Astrocyte (in vitro differentiated cells and primary cell): Measurements from ENCODE around the gene NRN1L. TPM values are rescaled to one million over a fixed set of nuclear protein-coding genes. Genes with fewer than 3 reads are reported as not detected.

Experiments
- DNase-seq: peaks from one replicate; pipeline ENCODE4 v3.0.0-alpha.2; 2010; ENCODE audit warnings: low read depth
- FAIRE-seq: peaks from 2 replicates; lab custom pipeline; 2011; peaks lifted over from hg19 to GRCh38; lab: Jason Lieb, UNC
- H2AFZ ChIP-seq: 2 replicates; pipeline ENCODE4 v1.6.0; 2012; ENCODE audit warnings: low read depth, low read length, inconsistent platforms
- H3K27ac ChIP-seq: 2 replicates; pipeline ENCODE4 v1.5.1; 2011; ENCODE audit warnings: low read depth, low read length, inconsistent platforms
- H3K27me3 ChIP-seq: 2 replicates; pipeline ENCODE4 v1.6.0; 2011; ENCODE audit warnings: low read length, inconsistent platforms; ENCODE audit not compliant: insufficient read depth
- H3K36me3 ChIP-seq: 2 replicates; pipeline ENCODE4 v1.5.1; 2011; ENCODE audit warnings: low read length, inconsistent platforms; ENCODE audit not compliant: insufficient read depth
- H3K4me1 ChIP-seq: 2 replicates; pipeline ENCODE4 v1.5.1; 2011; ENCODE audit warnings: low read length, inconsistent platforms; ENCODE audit not compliant: insufficient read depth
- H3K4me2 ChIP-seq: 2 replicates; pipeline ENCODE4 v1.6.0; 2012; ENCODE audit warnings: low read length, inconsistent platforms
- H3K4me3 ChIP-seq: 2 replicates; pipeline ENCODE4 v1.5.1; 2011; ENCODE audit warnings: low read depth, mild to moderate bottlenecking, low read length, inconsistent platforms; ENCODE audit not compliant: insufficient read depth
- H3K79me2 ChIP-seq: 2 replicates; pipeline ENCODE4 v1.6.0; 2012; ENCODE audit warnings: mild to moderate bottlenecking, low read length, inconsistent platforms; ENCODE audit not compliant: insufficient read depth
- H3K9ac ChIP-seq: 2 replicates; pipeline ENCODE4 v1.6.0; 2012; ENCODE audit warnings: mild to moderate bottlenecking, low read length, inconsistent platforms
- H3K9me3 ChIP-seq: 2 replicates; pipeline ENCODE4 v1.5.1; 2012; ENCODE audit warnings: low read depth, mild to moderate bottlenecking, low read length, inconsistent platforms; ENCODE audit not compliant: insufficient read depth
- H4K20me1 ChIP-seq: 2 replicates; pipeline ENCODE4 v1.6.0; 2012; ENCODE audit warnings: low read length, inconsistent platforms; ENCODE audit not compliant: insufficient read depth
- H3K27ac Mint-ChIP-seq: one replicate; pipeline ENCODE4 v1.8.0; 2021; ENCODE audit warnings: mild to moderate bottlenecking, mixed read lengths; ENCODE audit not compliant: unreplicated experiment
- H3K27me3 Mint-ChIP-seq: one replicate; pipeline ENCODE4 v1.8.0; 2021; ENCODE audit warnings: low read depth, mixed read lengths; ENCODE audit not compliant: unreplicated experiment
- H3K36me3 Mint-ChIP-seq: one replicate; pipeline ENCODE4 v1.8.0; 2021; ENCODE audit warnings: low read depth, mixed read lengths; ENCODE audit not compliant: unreplicated experiment
- H3K4me1 Mint-ChIP-seq: one replicate; pipeline ENCODE4 v1.8.0; 2021; ENCODE audit warnings: low read depth, mixed read lengths; ENCODE audit not compliant: unreplicated experiment
- H3K4me3 Mint-ChIP-seq: one replicate; pipeline ENCODE4 v1.8.0; 2021; ENCODE audit warnings: mild to moderate bottlenecking, moderate library complexity, mixed read lengths; ENCODE audit not compliant: unreplicated experiment
- H3K9me3 Mint-ChIP-seq: one replicate; pipeline ENCODE4 v1.8.0; 2021; ENCODE audit warnings: mild to moderate bottlenecking, mixed read lengths; ENCODE audit not compliant: unreplicated experiment
- CTCF ChIP-seq: IDR thresholded peaks from 2 replicates; pipeline ENCODE4 v1.5.1; 2011; ENCODE audit warnings: low read depth, mild to moderate bottlenecking, inconsistent platforms, low read length, moderate library complexity; ENCODE audit not compliant: insufficient read depth
- EZH2 ChIP-seq: IDR thresholded peaks from 2 replicates; pipeline ENCODE4 v1.6.1; 2012; ENCODE audit warnings: mild to moderate bottlenecking, low read length, inconsistent platforms; ENCODE audit not compliant: insufficient read depth
- total RNA-seq: library from RNA; stranded (reverse); gene quantifications from 2 replicates; pipeline ENCODE4 v1.2.1, GENCODE V29; 2021

Gene NRN1L
- total RNA-seq, 1 donor from 2014 or later = 0.82 TPM

DNA sequence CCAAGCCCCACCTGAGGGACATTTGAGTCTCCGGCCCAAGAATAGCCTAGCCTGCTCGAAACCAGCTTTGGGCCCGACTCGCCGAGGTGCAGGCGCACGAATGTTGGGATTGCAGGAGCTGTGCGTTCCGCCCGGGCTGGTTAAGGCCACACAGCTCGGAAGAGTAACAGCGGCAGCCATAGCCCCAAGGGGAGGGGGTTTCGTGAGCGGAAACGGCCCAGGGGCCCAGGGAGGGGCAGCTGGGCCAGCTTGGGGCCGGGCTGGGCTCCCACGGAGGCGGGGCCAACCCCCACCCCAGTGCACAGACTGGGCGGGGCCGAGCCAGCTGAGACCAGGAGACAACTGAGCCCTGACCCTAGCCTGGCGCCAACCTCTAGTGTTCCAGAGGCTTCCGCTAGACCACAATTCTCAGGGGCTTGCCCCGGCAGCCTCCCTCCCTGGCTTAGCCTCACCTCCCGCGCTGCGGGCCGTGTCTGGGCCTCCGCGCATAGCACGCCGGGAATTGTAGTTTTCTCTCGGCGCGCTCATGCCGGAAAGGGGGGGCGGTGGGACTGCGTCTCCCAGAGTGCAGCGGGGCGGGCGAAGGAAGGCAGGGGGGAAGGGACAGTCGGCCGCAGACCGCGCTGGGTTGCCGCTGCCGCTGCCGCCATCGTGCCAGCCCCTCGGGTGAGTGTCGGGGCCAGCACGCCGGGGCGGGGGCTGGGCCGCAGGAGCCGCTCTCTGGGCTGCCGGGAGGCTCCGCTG, 38.2 kb upstream of the NRN1L start, which contains the start of gene NUTF2:
Gene NUTF2 (plus strand): TSS at position 614 of the 744 bp plus-strand sequence. CDS start 18,198 bp downstream, outside the sequence.
- Histone ChIP-seq H3K4me3 (peak within 1 kb of the TSS; percentile 90), H2AFZ (peak within 1 kb of the TSS; percentile 97), H3K4me2 (peak within 1 kb of the TSS; percentile 96), H4K20me1 (peaks cover 47% of the 10 kb centered on the region), H3K4me1 (peaks cover 42% of the 10 kb centered on the region), H3K9me3 (no peaks in the 10 kb centered on the region), H3K36me3 (peaks cover 3% of the 10 kb centered on the region), H3K79me2 (peaks cover 89% of the 10 kb centered on the region), H3K9ac (peak within 1 kb of the TSS; percentile 99), H3K27me3 (no peaks in the 10 kb centered on the region), H3K27ac (peak within 1 kb of the TSS; percentile 92)
- Mint-ChIP-seq H3K4me3 (peak within 1 kb of the TSS; percentile 92), H3K27me3 (no peaks in the 10 kb centered on the region), H3K9me3 (no peaks in the 10 kb centered on the region), H3K4me1 (peaks cover 29% of the 10 kb centered on the region), H3K27ac (peak within 1 kb of the TSS; percentile 97), H3K36me3 (peaks cover 6% of the 10 kb centered on the region)
- FAIRE-seq (no peak), DNase-seq (peak; percentile 74)
- TF ChIP-seq CTCF = no peak
- TF ChIP-seq EZH2 = no peak

DNA sequence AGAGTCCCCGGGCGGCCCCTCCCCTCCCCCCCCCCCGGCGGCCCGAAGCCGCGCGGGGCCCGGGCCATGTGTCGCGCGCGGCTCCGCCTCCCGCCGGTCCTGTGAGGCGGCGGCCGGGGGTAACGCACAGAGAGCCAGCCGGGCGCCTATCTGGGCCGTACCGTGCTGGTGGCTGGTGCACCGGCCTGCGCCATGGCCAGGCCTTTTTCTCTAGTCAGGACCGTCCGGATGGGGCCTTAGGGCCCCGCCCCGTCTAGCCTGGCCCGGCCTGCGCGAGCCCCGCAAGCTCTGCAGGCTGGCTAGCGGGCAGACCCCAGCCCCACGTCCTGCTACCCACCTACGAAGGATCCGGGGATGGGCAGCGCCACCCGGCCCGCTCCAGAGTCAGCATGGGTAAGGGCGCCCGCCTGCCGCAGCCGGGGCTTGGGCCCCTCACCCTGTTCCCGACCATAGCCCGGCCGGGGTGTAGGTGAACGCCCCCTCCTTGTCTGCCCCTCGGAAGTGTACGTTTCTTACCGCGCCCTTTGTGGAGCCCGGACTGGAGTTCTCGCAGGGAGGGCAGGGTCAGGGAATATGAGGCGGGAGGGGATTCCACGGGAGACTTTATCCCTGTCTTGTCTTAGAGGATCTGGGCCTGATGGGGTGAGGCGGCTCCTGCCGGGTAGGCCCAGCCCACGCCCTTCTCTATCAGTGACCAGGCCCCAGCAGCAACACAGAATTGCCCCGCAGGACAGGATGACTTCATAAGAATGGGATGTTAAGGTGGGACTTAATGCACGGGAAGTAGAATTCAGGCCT, 37.4 kb upstream of the NRN1L start, which contains the start of gene CENPT:
Gene CENPT (minus strand): TSS at position 630 of the 798 bp plus-strand sequence. CDS start 13,834 bp downstream, outside the sequence.
- no peak for FAIRE-seq
- peaks cover 97% of the 10 kb centered on the region for H3K79me2 ChIP-seq
- TF ChIP-seq CTCF = no peak
- TF ChIP-seq EZH2 = no peak

More for the DNA sequence above, 37.4 kb upstream of the NRN1L start, which contains the start of gene CENPT:
- H3K27me3 Mint-ChIP-seq = no peaks in the 10 kb centered on the region
- peaks cover 55% of the 10 kb centered on the region for H4K20me1 ChIP-seq
- peaks cover 25% of the 10 kb centered on the region for H3K4me1 Mint-ChIP-seq
- H3K4me3 Mint-ChIP-seq = peak within 1 kb of the TSS; percentile 92
- peaks cover 6% of the 10 kb centered on the region for H3K36me3 Mint-ChIP-seq
- peaks cover 3% of the 10 kb centered on the region for H3K36me3 ChIP-seq
- H3K27me3 ChIP-seq = no peaks in the 10 kb centered on the region
- H3K27ac ChIP-seq = peak within 1 kb of the TSS; percentile 92
- H3K27ac Mint-ChIP-seq = peak within 1 kb of the TSS; percentile 83
- H3K9me3 ChIP-seq = no peaks in the 10 kb centered on the region
- peak; percentile 81 for DNase-seq
- no peaks in the 10 kb centered on the region for H3K9me3 Mint-ChIP-seq
- peak within 1 kb of the TSS; percentile 96 for H3K4me2 ChIP-seq
- peak within 1 kb of the TSS; percentile 90 for H3K4me3 ChIP-seq
- peaks cover 40% of the 10 kb centered on the region for H3K4me1 ChIP-seq
- H2AFZ ChIP-seq = peak within 1 kb of the TSS; percentile 97
- peak within 1 kb of the TSS; percentile 99 for H3K9ac ChIP-seq
